ENCODE measurements around the gene ELF4.

ELF4 gene

GRCh38 chrX:130139474-130140201 is 29.3 kb upstream of the ELF4 start:
- ATAC-seq: no peak
- TF ChIP-seq ZNF565 (CRISPR knock-in tag; conservative IDR thresholded peaks at IDR 0.05; ENCODE audit: low read depth): no peak
- no peak for TF ChIP-seq ZNF8 (CRISPR knock-in tag; IDR thresholded peaks at IDR 0.05)
- TF ChIP-seq CREB5 (CRISPR knock-in tag; IDR thresholded peaks at IDR 0.05; ENCODE audit: low read depth): no peak
- no peak for TF ChIP-seq ESRRG (CRISPR knock-in tag; IDR thresholded peaks at IDR 0.05)

GRCh38 chrX:130136961-130137360 is 26.7 kb upstream of the ELF4 start:
- no peak for ATAC-seq

GRCh38 chrX:130136496-130136895 is 26.2 kb upstream of the ELF4 start:
- ATAC-seq: no peak
- TF ChIP-seq POU6F1 (CRISPR knock-in tag; IDR thresholded peaks at IDR 0.05; ENCODE audit: borderline replicate concordance, low read depth) (no peak), CSRNP3 (CRISPR knock-in tag; IDR thresholded peaks at IDR 0.05) (no peak), SNAI2 (CRISPR knock-in tag; IDR thresholded peaks at IDR 0.05) (no peak), OSR1 (CRISPR knock-in tag; IDR thresholded peaks at IDR 0.05) (no peak), ARNTL (CRISPR knock-in tag; IDR thresholded peaks at IDR 0.05; ENCODE audit: borderline replicate concordance, low read depth) (no peak), RARB (CRISPR knock-in tag; IDR thresholded peaks at IDR 0.05) (no peak), TCF4 (CRISPR knock-in tag; IDR thresholded peaks at IDR 0.05; ENCODE audit: borderline replicate concordance) (no peak), ESRRG (CRISPR knock-in tag; IDR thresholded peaks at IDR 0.05) (no peak), BACH2 (CRISPR knock-in tag; IDR thresholded peaks at IDR 0.05; ENCODE audit: borderline replicate concordance) (no peak), TOX (CRISPR knock-in tag; IDR thresholded peaks at IDR 0.05; ENCODE audit: borderline replicate concordance) (no peak), CSDC2 (CRISPR knock-in tag; IDR thresholded peaks at IDR 0.05) (no peak), ZNF565 (CRISPR knock-in tag; conservative IDR thresholded peaks at IDR 0.05; ENCODE audit: low read depth) (no peak), ZFP3 (CRISPR knock-in tag; IDR thresholded peaks at IDR 0.05) (no peak), ISL1 (CRISPR knock-in tag; IDR thresholded peaks at IDR 0.05) (no peak), TSHZ2 (CRISPR knock-in tag; IDR thresholded peaks at IDR 0.05) (no peak), ZC3H10 (CRISPR knock-in tag; IDR thresholded peaks at IDR 0.05) (no peak), CREB5 (CRISPR knock-in tag; IDR thresholded peaks at IDR 0.05; ENCODE audit: low read depth) (no peak)

More at GRCh38 chrX:130136961-130137360, 26.7 kb upstream of the ELF4 start:
- no peak for TF ChIP-seq BACH2 (CRISPR knock-in tag; IDR thresholded peaks at IDR 0.05; ENCODE audit: borderline replicate concordance)
- TF ChIP-seq ZFP3 (CRISPR knock-in tag; IDR thresholded peaks at IDR 0.05): no peak
- TF ChIP-seq ISL1 (CRISPR knock-in tag; IDR thresholded peaks at IDR 0.05): no peak

GRCh38 chrX:130130990-130131389 is 20.7 kb upstream of the ELF4 start:
- ATAC-seq: no peak

More at GRCh38 chrX:130130990-130131389, 20.7 kb upstream of the ELF4 start:
- TF ChIP-seq CSDC2 (CRISPR knock-in tag; IDR thresholded peaks at IDR 0.05): no peak
- TF ChIP-seq ISL1 (CRISPR knock-in tag; IDR thresholded peaks at IDR 0.05): no peak
- no peak for TF ChIP-seq PPARA (CRISPR knock-in tag; IDR thresholded peaks at IDR 0.05; ENCODE audit: borderline replicate concordance)
- TF ChIP-seq ZFP3 (CRISPR knock-in tag; IDR thresholded peaks at IDR 0.05): no peak
- no peak for TF ChIP-seq TCF4 (CRISPR knock-in tag; IDR thresholded peaks at IDR 0.05; ENCODE audit: borderline replicate concordance)
- no peak for TF ChIP-seq CSRNP3 (CRISPR knock-in tag; IDR thresholded peaks at IDR 0.05)
